ENCODE data around the gene HSP90AA1.

The HSP90AA1 gene

GRCh38 chr14:102063808-102064429 is 22.9 kb downstream of the HSP90AA1 start:
- no peak for DNase-seq

GRCh38 chr14:102063109-102063807 is 23.6 kb downstream of the HSP90AA1 start:
- DNase-seq, result peak; percentile 59

GRCh38 chr14:102058961-102059360 is 27.9 kb downstream of the HSP90AA1 start:
- no peak for DNase-seq

- DNase-seq, result no peak
These were observed 28.7 kb downstream of the HSP90AA1 start for GRCh38 chr14:102058146-102058545.

DNA sequence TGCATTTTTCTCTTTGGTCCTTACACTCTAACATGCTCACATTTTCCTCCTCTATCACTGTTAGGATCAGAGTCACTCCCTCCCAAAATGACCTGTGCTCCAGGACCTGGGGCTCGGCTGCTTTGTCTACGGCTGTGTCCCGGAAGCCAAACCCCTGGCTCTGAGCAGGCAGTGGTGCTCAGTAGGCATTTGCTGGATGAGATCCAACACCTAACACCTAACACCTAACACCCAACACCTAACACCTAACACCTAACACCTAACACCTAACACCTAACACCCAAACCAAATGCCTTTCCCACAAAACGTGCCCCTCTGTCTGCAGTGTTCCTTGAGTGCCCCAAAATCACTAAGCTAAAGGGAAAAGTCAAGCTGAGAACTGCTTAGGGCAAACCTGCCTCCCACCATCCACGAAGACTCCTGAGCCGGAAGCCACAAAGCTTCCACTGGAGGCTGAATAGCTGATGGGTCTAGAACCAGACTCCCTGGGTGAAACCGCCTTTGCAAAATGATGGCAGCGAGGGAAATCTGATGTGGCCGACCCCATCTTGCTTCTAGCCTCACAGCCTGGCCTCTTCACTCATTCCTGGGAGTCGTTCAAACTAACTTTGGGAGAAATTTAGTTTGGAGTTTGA is 29.2 kb downstream of the HSP90AA1 start:
- no peak for DNase-seq

GRCh38 chr14:102056694-102057442 is 30.0 kb downstream of the HSP90AA1 start:
- no peak for DNase-seq

DNA sequence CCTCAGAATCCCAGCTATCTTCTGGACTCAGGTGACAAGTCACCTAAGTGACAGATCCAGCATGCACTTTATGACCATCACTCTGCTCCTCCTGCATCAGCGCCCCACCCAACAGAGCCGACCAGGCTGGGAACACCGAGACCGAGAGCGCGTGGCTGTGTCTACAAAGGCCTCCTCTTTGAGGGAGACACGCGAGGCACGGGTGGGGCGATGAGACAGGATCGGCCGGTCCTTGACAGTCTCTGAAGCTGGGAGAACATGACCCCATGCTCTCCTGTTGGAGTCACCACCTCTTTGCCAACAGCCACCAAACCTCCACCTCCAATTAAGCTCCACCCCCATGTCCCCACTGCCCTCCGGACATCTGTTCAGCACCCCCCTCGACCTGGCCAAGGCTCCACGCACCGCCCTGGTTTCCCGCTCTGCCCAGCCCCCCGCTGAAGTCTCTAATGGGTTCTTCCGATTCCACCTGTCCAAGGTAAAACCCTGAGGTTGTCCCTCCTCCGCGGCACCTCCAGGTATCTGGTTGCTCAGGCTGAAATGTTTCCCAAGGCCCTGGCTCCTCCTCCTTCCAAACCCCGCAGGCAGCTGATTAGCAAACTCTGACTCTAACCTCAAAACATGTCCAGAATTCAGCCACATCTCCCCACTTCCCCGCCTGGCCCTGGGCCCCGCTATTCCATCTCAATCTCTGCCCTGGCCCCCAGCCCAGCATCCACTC is 31.5 kb downstream of the HSP90AA1 start:
- DNase-seq, result no peak

DNA sequence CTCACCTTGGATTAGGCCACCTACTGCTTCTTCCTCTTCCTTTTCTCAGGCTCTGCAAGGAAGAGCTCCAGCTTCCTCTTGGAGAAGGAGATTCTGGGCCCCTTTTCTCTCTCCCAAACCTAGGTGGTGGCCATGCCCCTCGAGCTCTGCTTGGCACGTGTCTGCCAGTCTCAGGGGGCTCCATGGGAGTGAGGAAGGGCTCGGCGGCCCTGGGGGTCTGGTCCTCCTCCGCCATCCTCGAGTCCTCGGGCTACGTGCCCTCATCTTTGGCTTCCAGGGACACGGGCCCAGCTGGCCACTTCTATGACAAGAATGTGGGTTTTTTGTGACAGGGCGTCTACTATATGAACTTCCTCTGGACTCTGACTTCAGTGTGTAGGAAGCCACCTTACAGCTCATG is 34.3 kb downstream of the HSP90AA1 start:
- DNase-seq, result no peak

- no peak for DNase-seq
These were observed 36.2 kb downstream of the HSP90AA1 start for GRCh38 chr14:102050625-102051024.

- DNase-seq, result no peak
These were observed 36.8 kb downstream of the HSP90AA1 start for GRCh38 chr14:102050026-102050405.

DNA sequence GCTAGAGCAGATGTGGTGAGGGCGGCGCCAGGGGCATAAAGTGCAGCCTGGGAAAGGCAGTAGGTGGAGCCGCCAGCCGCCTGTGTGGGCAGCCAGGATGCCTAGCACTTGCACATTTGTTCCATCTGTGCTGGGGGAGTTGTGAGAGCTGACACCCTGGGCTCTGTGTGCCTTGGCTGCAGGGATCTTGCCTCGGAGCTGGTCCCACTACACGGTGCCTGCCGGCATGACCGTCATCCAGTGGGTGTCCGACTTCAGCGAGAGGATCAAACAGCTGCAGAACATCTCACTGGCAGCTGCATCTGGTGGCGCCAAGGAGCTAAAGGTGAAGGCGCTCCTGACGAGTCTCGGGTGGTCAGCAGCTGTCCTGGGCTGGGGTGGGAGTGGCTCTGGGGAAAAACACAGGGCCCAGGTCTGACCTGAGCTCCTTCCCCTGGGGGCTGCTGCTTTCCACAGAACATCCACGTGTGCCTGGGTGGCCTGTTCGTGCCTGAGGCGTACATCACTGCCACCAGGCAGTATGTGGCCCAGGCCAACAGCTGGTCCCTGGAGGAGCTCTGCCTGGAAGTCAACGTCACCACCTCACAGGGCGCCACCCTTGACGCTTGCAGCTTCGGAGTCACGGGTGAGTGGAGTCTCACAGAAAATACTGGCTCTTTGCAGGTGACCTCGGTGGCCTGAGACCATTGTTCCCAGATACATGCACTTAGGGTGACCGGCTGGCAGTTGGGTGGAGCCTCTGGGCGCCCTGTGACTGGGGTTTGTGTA is 37.4 kb downstream of the HSP90AA1 start:
- DNase-seq, result no peak

GRCh38 chr14:102047808-102048540 is 38.9 kb downstream of the HSP90AA1 start:
- DNase-seq, result no peak

DNA sequence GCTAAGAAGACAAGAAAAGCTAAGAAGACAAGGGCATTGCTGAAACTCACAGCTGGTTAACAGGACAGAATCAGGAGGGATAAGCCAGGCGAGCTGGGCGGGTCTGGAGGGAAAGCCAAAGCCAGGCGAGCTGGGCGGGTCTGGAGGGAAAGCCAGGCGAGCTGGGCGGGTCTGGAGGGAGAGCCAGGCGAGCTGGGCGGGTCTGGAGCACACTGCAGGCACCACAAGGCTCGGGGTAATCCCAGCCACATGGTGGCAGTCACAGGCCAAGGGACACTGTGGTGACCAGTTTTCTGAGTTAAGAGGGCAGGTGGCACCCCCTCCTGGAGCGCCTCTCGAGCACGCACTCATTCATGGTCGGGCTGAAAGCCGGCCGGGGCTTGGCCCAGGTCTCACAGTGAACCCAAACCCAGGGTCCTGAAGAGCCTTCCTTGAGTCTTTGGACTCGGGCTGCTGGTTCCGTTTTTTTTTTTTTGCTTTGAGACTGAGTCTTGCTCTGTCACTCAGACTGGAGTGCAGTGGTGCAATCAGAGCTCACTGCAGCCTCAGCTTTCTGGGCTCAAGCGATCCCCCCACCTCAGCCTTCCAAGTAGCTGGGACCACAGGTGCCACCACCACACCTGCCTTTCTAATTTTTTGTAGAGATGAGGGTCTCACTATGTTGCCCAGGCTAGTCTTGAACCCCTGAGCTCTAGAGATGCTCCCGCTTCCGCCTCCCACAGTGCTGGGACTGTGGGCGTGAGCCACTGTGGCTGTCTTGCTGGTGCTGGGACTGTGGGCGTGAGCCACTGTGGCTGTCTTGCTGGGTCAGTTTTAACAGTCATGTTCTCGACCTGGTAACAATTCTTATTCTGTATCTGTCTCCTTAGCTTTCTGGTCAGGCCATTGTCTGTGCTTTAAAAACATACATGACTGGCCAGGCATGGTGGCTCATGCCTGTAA is 40.2 kb downstream of the HSP90AA1 start:
- peak; percentile 74 for DNase-seq

DNA sequence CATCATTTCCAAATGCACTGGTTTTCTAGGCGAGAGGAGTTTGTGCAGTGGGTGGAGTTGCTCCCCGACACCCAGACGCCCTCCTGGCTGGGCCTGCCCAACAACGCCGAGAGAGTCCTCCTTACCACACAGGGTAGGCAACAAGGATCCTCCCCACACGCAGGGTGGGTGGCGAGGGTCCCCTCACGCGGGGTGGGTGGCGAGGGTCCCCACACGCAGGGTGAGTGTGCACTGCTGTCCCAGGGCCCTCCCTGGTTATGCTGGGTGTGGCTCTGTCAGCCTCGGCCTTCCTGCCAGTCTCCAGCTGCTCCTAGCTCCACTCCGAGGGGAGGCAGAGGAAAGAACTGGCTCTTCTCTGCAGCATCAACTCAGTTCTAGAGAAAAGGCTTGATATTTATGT is 42.3 kb downstream of the HSP90AA1 start:
- no peak for DNase-seq

DNA sequence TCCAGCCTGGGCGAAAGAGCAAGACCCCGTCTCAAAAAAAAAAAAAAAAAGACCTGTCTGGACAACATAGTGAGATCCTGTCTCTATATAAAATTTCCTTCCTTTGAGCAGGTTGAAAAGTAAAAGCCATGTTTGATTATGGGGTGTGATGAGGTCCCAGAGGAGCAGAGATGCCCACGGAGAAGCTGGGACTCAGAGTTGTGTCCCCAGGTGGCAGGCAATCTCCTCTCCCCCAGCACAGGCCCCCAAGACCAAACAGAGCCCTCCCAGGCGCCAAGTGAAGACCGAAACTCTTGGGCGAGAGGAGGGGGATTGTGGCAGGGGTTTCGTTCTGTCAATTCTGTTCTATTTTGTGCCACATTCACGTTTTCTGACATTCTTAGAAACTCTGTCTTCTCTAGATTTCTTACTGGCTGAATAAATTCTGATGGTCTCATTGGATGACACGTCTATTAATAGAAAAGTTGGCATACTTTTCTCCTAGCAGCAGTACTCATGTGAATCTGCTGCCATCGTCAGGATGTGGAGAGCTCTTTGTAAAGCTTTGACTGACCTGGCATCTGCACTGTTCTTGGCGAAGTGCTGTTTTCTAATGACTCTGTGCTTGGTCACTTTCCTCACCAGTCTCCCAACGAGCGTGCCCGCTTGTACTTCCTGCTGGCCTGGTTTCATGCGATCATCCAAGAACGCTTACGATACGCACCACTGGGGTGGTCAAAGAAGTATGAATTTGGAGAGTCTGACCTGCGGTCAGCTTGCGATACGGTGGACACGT is 43.4 kb downstream of the HSP90AA1 start:
- no peak for DNase-seq

DNA sequence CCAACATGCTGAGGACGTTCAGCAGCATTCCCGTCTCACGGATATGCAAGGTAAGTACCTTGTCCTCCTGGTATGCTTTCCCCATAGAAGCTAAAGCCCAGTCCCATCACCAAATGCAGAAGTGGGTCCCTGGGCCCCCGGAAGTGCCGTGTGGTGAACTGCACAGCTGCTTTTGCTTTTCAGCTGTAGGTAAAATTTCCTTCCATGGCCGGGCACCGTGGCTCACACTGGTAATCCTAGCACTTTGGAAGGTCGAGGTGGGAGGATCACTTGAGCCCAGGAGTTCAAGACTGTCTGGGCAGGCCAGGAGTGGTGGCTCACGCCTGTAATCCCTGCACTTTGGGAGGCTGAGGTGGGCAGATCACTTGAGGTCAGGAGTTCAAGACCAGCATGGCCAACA is 44.1 kb downstream of the HSP90AA1 start:
- no peak for DNase-seq

- DNase-seq, result no peak
These were observed 46.7 kb downstream of the HSP90AA1 start for GRCh38 chr14:102040153-102040552.

GRCh38 chr14:102039157-102039556 is 47.7 kb downstream of the HSP90AA1 start:
- DNase-seq, result no peak

DNA sequence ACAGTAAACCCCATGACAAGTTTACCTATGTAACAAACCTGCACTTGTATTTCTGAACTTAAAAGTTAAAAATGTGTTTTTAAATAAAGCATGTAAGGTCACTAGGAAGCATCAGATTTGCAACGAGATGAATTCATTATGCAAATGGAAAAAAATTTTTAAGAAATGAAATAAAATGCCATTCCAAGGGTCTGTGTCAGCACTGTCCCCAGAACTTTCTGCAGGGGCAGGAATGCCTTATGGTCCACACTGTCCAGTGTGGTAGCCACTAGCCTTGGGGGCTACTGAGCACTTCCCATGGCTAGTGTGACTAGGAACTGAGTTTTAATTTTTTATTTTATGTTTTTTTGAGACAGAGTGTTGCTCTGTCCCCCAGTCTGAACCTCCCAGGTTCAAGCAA is 49.2 kb downstream of the HSP90AA1 start:
- DNase-seq, result no peak
